ENCODE measurements around the gene SGPL1. TPM values are rescaled to one million over a fixed set of nuclear protein-coding genes. Genes with fewer than 3 reads are reported as not detected.

Gene SGPL1
- total and polyA plus RNA-seq, 5 experiments from 2014 or later: 10.7 to 36.1 (median 16.7) TPM

DNA sequence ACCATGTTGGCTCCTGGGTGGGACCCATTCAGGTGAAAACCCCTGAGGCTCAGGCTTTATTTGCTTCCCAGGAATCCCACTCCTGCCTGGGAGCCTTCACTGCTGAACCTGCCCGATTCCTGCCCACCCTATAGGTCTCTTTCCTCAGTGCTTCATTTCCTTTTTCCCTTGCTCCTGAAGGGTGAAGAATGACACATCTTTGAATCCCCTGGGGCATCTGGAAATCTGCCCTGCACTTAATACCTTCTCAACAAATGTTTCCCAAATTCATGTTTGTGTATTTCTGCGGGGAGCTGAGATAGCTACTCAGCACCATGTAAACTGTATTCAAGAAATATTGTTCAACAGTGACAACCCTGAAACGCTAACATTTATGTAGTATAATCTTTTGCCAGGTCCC lies 82.9 kb downstream of the SGPL1 start:
- peaks cover 0 to 4% (median 0%) of the 10 kb centered on the region in 4 donors for H3K4me1 Mint-ChIP-seq
- DNase-seq (no peak), ATAC-seq (no peak)
- peaks cover 0 to 3% (median 0%) of the 10 kb centered on the region in 5 donors for H3K27me3 Mint-ChIP-seq
- no peaks in the 10 kb centered on the region for H3K36me3 Mint-ChIP-seq
- H3K4me3 Mint-ChIP-seq: no peak overlapping the region
- POLR2A ChIA-PET: interaction anchor here (0.5 kb wide), 1 partner anchor 12 kb away, joined by 3 read pairs; no protein-coding TSS in a partner anchor
- no peak overlapping the region for H3K27ac Mint-ChIP-seq
- no peaks in the 10 kb centered on the region for H3K9me3 Mint-ChIP-seq

DNA sequence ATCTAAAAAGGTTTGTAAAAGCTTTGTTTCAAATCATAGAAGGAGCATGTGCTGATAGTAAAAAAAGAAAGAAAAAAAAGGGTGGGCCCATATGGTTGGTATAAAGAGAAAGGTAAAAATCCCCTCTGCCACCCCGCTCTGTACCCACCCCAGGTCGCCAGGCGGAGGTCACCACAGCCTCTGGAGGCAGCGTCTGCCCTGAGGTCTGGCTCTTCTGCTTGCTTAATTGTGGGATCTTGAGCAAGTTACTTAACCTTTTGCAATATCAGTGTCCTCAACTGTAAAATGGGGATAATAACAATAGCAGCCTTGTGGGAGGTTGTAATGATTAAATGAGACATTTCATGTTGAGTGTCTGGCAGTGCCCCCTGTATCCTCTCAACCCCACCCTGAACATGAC lies 83.3 kb downstream of the SGPL1 start:
- Mint-ChIP-seq H3K9me3 (no peaks in the 10 kb centered on the region), H3K4me3 (no peak overlapping the region), H3K36me3 (no peaks in the 10 kb centered on the region), H3K4me1 (peaks cover 0 to 4% (median 0%) of the 10 kb centered on the region in 4 donors), H3K27ac (no peak overlapping the region), H3K27me3 (peaks cover 0 to 3% (median 0%) of the 10 kb centered on the region in 5 donors)
- ATAC-seq (no peak), DNase-seq (no peak)
- POLR2A ChIA-PET: interaction anchor here (0.5 kb wide), 1 partner anchor 12 kb away, joined by 3 read pairs; no protein-coding TSS in a partner anchor

DNA sequence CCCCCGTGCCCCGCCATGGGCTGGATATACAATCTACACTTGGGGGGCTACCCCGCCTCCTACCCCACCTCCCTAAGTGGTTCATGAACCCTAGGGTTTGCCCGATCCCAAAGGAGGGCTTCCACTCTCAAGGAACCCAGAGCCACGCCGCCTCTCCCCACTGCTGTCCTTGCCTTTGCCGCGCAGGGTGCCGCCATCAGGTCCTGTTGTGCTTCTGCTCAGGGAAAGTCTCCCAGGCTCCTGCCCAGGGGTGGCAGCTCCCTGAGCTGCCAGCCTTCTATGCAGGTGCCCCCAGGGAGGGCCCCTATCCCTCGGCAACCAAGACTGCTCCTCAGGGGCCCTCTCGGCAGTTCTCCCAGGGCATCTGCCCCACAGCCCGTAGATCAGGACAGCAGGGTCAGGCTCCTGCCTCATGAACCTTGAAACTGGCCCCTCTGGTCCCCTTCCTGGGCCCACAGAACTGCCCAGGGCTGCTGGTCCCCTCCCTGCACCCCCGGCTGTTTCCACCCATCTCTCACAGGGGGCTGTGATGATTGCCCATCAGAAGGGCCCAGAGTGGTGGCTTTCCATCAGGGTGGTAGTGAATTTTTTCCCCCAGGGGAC lies 85.6 kb downstream of the SGPL1 start:
- H3K4me3 Mint-ChIP-seq: no peak overlapping the region
- no peak for DNase-seq
- POLR2A ChIA-PET: no interaction called here
- no peak for ATAC-seq
- H3K9me3 Mint-ChIP-seq: no peaks in the 10 kb centered on the region
- peaks cover 0 to 2% (median 0%) of the 10 kb centered on the region in 4 donors for H3K4me1 Mint-ChIP-seq
- peaks cover 0 to 3% (median 0%) of the 10 kb centered on the region in 5 donors for H3K27me3 Mint-ChIP-seq
- H3K36me3 Mint-ChIP-seq: no peaks in the 10 kb centered on the region
- H3K27ac Mint-ChIP-seq: peak overlapping the region in 1 of 10 donors; percentile 48

DNA sequence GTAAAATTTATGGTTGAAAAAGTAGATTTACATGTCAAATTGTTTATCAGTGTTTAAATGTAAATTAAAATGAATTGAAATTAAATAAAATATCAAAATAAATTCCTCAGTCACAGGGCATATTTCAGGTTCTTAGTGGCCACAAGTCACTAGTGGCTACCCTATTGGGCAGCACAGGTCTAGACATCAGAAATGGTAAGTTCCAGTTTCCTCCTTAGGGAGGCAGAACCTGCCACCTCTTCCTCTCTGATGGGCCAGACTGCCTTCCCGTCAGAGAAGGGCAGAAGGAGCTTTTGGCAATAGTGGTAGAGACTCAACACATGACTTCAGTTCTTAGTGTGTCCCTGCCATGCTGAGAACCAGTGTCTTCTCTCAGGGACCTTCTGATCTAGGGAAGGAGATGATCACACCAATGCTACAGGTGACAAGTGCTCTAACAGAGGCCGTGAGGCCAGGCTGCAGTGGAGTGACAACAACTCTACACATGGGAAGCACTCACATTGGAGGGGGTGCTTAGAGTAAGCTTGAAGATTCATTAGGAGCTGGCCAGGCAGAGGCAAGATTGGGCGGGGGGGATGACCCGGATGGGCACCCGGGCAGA lies 87.0 kb downstream of the SGPL1 start:
- no peak overlapping the region for H3K4me3 Mint-ChIP-seq
- DNase-seq: no peak
- no peak overlapping the region for H3K27ac Mint-ChIP-seq
- no peaks in the 10 kb centered on the region for H3K9me3 Mint-ChIP-seq
- peaks cover 0 to 3% (median 0%) of the 10 kb centered on the region in 5 donors for H3K27me3 Mint-ChIP-seq
- ATAC-seq: no peak
- H3K4me1 Mint-ChIP-seq: peaks cover 0 to 4% (median 0%) of the 10 kb centered on the region in 4 donors
- no peaks in the 10 kb centered on the region for H3K36me3 Mint-ChIP-seq
- POLR2A ChIA-PET: no interaction called here

DNA sequence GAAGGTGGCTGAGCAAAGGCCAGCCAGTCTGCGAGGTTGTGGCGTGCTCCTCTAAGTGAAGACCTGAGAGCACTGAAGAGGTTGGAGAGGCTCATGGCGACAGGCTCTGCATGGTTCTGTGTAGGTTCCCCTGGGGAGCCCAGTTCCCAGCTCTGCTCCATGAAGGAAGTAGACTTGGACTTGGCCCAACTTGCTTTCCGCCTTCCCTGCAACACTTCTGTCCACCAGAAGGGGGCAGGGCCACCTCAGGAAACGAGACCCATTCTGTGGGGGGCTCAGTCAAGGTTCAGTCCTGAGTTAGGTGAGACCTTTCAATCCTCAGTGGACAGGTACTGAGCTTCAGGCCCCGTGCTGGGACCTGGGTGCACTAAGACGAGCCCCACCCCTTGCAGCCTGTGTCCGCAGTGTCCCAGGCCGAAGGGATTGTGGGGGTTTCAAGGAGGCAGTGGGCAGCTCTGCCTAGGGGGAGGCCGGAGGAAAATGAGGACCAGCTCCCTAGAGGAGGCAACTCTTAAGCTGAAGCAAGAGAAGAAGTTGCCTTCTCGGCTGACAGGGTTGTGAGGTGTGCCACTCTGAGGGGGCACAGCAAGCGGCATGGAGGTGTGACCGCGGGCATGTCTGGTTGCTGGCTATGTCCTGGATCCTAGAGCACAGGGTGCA lies 87.6 kb downstream of the SGPL1 start:
- Mint-ChIP-seq H3K27ac (no peak overlapping the region), H3K4me3 (no peak overlapping the region), H3K27me3 (peaks cover 0 to 3% (median 0%) of the 10 kb centered on the region in 5 donors), H3K4me1 (peaks cover 0 to 5% (median 0%) of the 10 kb centered on the region in 4 donors), H3K9me3 (no peaks in the 10 kb centered on the region), H3K36me3 (no peaks in the 10 kb centered on the region)
- ATAC-seq (no peak), DNase-seq (peak in 5 of 10 donors; percentile 14 to 29 (median 22))
- POLR2A ChIA-PET: no interaction called here

DNA sequence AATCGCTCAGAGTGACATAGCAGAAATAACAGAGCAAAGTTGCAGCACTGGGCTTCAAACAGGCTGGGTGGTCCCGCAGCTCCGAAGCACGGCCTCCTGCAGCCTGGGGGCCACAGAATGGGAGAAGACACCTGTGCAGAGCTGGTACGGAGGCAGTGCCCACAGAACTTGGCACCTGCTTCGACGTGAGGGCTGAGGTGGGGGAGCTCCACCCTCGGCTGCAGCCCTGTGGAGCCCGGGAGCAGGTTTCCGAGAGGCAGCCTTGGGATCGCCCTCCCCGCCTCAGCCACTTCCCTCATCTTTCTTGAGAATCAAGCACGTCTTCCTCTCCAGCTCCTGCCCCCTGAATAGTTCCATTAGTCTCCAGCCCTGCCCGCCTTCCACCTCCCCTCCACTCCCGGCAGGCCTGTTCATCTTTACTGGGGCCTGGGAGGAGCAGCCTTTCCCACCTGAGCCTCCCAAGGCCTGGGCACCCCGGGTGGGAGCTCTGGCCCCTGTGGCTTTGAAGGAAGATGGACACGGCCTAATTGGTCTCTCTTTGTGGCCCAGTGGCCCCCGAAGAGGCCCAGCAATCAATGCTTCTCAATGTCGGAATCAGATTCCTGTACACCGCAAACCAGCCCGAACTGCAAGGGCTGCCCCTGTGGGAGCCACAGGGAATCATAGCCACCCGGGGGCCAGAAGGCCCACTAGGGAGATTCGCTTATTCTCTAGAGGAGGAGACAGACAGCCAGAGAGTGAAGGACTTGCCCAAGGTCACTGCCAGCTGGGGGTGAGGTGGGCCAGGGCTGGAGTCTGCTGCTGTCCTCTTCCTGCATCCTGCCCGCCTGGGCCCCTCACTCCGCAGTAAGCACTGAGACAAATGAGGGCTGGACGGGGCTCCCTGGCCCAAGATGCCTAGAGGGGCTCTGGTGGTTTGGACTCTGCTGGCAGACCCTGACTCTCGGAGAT lies 89.6 kb downstream of the SGPL1 start:
- no peaks in the 10 kb centered on the region for H3K9me3 Mint-ChIP-seq
- peaks cover 0 to 3% (median 0%) of the 10 kb centered on the region in 5 donors for H3K27me3 Mint-ChIP-seq
- H3K4me1 Mint-ChIP-seq: peaks cover 0 to 3% (median 0%) of the 10 kb centered on the region in 4 donors
- POLR2A ChIA-PET: no interaction called here
- ATAC-seq: no peak
- no peak for DNase-seq
- H3K4me3 Mint-ChIP-seq: no peak overlapping the region
- H3K36me3 Mint-ChIP-seq: no peaks in the 10 kb centered on the region
- H3K27ac Mint-ChIP-seq: no peak overlapping the region

DNA sequence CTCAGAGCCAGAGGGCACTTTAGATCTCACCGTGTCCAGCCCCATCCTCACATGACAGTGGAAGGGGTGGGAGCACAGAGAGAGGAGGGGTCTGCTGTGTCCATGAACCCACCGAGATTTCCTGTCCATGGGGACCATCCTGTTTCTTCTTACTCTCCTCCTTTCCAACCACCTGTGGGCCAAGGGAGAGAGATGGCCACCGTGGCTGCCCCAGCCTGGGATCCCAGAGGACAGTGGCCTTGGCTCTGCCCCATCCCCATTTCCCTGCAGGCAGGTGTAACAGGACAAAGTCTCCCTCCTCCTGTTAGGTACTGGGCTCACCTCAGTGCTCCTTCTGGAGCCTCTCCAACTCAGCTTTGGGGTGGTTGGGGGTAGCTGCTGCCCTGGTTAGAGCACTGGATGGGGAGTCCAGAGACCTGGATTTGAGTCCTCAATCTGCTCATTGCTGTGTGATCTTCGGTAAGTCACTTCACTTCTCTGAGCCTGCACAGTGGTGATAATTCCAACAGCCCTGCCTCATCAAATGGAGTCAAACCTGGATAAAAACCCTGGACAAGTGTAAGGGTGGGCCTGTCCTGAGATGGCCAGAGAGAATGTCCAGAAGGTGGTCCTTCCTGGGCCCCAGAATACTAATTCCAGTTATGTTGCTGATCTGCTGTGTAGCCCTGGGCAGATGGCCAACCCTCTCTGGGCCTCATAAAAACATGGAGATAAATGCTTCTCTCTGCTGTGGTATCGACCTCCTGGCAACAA lies 90.5 kb downstream of the SGPL1 start:
- Mint-ChIP-seq H3K9me3 (no peaks in the 10 kb centered on the region), H3K36me3 (no peaks in the 10 kb centered on the region), H3K27me3 (peaks cover 0 to 3% (median 0%) of the 10 kb centered on the region in 5 donors), H3K27ac (no peak overlapping the region), H3K4me3 (no peak overlapping the region), H3K4me1 (peaks cover 0 to 3% (median 0%) of the 10 kb centered on the region in 4 donors)
- no peak for DNase-seq
- no peak for ATAC-seq
- POLR2A ChIA-PET: no interaction called here

DNA sequence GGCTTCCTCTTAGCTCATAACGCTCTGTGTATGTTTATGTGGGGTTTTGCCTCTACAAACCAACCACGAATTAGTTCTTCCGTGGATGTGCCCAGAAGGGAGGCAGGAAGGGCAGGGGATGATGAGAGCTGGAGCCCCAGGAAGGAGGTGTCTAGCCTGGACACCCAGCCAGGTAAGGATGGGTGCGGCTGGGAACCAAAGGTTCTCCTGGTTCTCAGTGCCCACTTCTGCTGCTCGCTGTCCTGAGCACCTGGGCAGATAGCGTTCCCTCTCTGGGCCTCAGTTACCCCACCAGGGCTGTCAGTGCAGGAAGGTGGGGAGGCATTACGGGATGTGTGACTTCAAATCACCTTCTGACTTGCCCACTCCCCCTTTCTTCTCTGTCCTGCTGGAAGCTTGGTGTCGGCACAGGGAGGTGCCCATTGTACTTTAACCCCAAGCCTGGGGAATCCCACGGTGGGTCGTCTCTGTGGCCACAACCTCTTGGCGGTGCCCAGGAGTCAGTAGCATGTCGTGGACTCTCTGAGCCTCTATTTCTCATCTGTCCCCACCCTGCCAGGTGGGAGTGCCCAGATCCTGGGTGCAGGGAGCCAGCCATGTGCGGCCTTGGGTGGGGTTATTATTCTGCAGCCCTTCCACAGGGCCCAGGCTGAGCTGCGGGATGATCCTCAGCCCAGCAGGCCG lies 91.3 kb downstream of the SGPL1 start:
- ATAC-seq (no peak), DNase-seq (no peak)
- Mint-ChIP-seq H3K9me3 (no peaks in the 10 kb centered on the region), H3K27ac (no peak overlapping the region), H3K27me3 (peaks cover 0 to 5% (median 1%) of the 10 kb centered on the region in 5 donors), H3K4me1 (peaks cover 0 to 5% (median 0%) of the 10 kb centered on the region in 4 donors), H3K36me3 (no peaks in the 10 kb centered on the region), H3K4me3 (no peak overlapping the region)
- POLR2A ChIA-PET: no interaction called here

DNA sequence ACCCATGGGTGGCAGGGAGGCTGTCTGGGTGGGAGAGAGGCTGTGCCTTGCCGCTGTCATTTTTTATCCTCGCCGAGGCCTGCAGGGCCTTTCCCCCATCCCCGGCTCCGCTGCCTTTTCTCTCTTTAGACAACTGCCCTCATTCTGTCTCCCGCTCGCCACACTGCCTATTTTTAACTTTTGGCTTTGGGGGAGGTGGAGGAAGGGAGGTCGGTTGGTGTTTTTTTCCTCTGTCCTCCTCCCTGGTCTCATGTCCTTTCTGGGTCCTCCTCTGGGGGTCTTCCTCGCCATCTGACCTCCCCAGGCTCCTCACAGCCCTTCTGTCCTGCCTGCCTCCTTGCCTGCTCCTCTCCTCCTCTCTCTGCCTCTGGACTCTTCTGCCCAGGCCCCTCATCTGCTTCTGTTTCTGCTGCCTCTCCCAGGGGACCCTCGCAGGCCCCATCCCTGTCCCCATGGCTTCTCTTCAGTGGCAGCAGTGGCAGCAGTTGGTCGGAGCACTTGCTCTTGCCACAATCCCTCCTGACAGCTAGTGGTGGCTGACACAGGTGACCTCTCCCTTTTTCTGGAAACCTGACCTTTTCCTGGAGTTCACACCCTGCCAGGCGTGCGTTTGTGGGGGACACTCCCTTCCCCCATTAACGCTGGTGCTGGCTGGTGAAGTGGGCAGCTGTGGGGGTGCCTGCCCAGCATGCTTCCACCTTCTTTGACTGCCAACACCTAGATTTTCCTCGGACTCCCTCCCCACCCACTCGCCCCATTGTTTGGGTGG lies 92.1 kb downstream of the SGPL1 start:
- ATAC-seq: no peak
- H3K9me3 Mint-ChIP-seq: no peaks in the 10 kb centered on the region
- peak overlapping the region in 2 of 10 donors; percentile 21 to 53 for H3K27ac Mint-ChIP-seq

DNA sequence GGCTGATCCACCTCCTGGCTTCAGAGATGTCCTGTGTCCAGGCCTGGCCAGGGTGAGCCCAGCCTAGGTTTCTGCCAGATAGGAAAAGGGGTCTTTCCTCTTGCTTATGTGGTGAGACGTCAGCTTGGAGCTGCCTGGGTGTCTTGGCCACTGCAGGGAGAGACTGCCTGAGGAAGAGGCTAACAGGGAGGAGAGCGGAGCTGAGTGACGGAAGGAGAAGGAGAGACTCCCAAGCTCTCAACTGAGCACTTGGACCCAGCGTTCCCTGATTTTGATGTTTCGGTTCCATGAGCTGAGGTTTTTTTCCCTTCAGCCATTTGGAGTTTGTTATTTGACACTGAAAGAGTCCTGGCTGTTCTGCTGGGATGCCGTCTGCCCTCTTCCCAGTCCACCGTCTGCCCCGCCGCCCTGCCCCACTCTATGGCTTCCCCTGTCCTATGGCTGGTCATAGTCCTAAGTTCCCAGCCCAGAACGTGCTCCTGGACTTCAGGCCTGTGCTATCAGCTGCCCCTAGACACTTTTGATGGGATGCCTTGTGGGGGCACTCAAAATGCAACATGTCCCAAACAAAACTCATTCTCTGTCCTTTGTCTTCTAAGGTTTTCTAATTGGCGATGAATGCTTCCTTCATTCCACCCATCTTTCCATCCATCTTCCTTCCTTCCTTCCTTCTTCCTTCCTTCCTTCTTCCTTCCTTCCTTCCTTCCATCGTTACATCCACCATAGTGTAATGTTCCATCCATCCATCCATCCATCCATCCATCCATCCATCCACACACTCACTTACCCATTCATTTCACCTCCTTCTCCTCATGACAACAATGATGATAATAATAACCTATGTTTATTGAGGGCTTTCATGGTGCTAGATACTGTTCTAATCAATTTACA lies 92.9 kb downstream of the SGPL1 start:
- POLR2A ChIA-PET: no interaction called here
- no peak overlapping the region for H3K27ac Mint-ChIP-seq

More for the DNA sequence above, 92.1 kb downstream of the SGPL1 start:
- Mint-ChIP-seq H3K27me3 (peaks cover 0 to 9% (median 2%) of the 10 kb centered on the region in 5 donors), H3K36me3 (no peaks in the 10 kb centered on the region), H3K4me3 (no peak overlapping the region), H3K4me1 (peaks cover 0 to 5% (median 0%) of the 10 kb centered on the region in 4 donors)
- POLR2A ChIA-PET: no interaction called here
- no peak for DNase-seq

More for the DNA sequence above, 92.9 kb downstream of the SGPL1 start:
- Mint-ChIP-seq H3K4me1 (peaks cover 0 to 7% (median 0%) of the 10 kb centered on the region in 4 donors), H3K9me3 (peaks cover 0 to 5% (median 0%) of the 10 kb centered on the region in 9 donors), H3K27me3 (peaks cover 0 to 15% (median 2%) of the 10 kb centered on the region in 5 donors), H3K4me3 (no peak overlapping the region), H3K36me3 (no peaks in the 10 kb centered on the region)
- DNase-seq (peak in 1 of 10 donors; percentile 18), ATAC-seq (no peak)

Data from naive thymus-derived CD8-positive, alpha-beta T cell (primary cell).